Hair follicular keratinocyte (primary cell): Measurements from ENCODE around the gene AGTR2. TPM values are rescaled to one million over a fixed set of nuclear protein-coding genes. Genes with fewer than 3 reads are reported as not detected.

ENCODE experiments used
- total RNA-seq: library from RNA; depleted of rRNA; stranded (reverse); fragments of >200 nt; gene quantifications from 2 replicates; pipeline ENCODE4 v1.2.3, GENCODE V29; 2015

AGTR2 gene, protein sequence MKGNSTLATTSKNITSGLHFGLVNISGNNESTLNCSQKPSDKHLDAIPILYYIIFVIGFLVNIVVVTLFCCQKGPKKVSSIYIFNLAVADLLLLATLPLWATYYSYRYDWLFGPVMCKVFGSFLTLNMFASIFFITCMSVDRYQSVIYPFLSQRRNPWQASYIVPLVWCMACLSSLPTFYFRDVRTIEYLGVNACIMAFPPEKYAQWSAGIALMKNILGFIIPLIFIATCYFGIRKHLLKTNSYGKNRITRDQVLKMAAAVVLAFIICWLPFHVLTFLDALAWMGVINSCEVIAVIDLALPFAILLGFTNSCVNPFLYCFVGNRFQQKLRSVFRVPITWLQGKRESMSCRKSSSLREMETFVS
- not detected in 2 replicates for total RNA-seq

DNA sequence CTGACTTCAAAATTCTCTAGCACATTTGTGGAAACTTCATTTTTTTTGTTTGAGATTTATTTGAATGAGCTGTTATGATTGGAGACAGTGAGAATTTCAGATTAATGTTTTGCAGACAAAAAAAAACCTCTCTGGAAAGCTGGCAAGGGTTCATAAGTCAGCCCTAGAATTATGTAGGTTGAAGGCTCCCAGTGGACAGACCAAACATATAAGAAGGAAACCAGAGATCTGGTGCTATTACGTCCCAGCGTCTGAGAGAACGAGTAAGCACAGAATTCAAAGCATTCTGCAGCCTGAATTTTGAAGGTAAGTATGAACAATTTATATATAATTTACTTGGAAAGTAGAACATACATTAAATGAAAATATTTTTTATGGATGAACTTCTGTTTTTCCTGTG lies at the start of gene AGTR2:
Gene AGTR2 (plus strand): TSS at position 234 of the 400 bp plus-strand sequence. CDS start 1,537 bp downstream, outside the sequence.

